OCI-LY7 (cell line): ENCODE results near the gene KDM3A.

Source experiments
- CTCF ChIP-seq: fragments of 200-600 bp; sonication (generic); conservative IDR thresholded peaks from 2 replicates; pipeline ENCODE4 v1.5.1; 2014; ENCODE audit warnings: mild to moderate bottlenecking, antibody characterized with exemption, low read length, moderate library complexity, mixed read lengths
- EZH2phosphoT487 ChIP-seq: fragments of 200-600 bp; sonication (generic); IDR thresholded peaks from 2 replicates; pipeline ENCODE4 v1.6.1; 2018; ENCODE audit warnings: low read depth, borderline replicate concordance, mild to moderate bottlenecking, mixed run types, antibody characterized with exemption, low read length, moderate library complexity, mixed read lengths

GRCh38 chr2:86489542-86489941, 48.4 kb downstream of the KDM3A start:
- no peak for TF ChIP-seq EZH2phosphoT487
- no peak for TF ChIP-seq CTCF
